OCI-LY1 (cell line): ENCODE data around the gene ATG7.

Experiments used
- CTCF ChIP-seq: fragments of 200-600 bp; sonication (generic), shearing (Covaris generic); IDR thresholded peaks from 2 replicates; pipeline ENCODE4 v1.5.1; 2017; ENCODE audit warnings: mild to moderate bottlenecking, antibody characterized with exemption, low read length, moderate library complexity, mixed read lengths
- EZH2 ChIP-seq: fragments of 200-600 bp; sonication (generic), shearing (Covaris generic); IDR thresholded peaks from 2 replicates; pipeline ENCODE4 v1.8.0; 2017; ENCODE audit warnings: borderline replicate concordance, mixed run types, mild to moderate bottlenecking, antibody characterized with exemption, low read length, moderate library complexity, mixed read lengths

DNA sequence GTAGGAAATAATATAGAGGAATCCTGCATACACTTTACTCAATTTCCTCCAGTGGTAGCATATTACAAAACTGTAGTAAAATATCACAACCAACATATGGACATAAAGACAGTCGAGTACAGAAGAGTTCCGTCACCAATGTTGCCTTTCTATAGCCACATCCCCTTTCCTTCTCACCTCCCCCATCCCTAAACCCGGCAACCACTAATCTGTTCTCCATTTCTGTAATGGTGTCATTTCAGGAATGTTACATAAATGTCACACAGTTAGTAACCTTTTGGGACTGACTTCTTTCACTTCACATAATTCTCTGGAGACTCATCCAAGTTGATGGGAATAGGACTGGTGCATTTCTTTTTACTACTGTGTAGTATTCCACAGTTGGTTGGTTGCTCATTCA lies 41.4 kb upstream of the ATG7 start:
- TF ChIP-seq CTCF (no peak), EZH2 (no peak)
